Daoy (cell line): Measurements from ENCODE around the gene LSG1. TPM values are rescaled to one million over a fixed set of nuclear protein-coding genes. Genes with fewer than 3 reads are reported as not detected.
A peak's percentile ranks its signal among the peaks of the same experiment; 100 is the strongest.
"Not testable (repeated sequence)": the region's sequence is repeated elsewhere in the genome, so short reads cannot be mapped to it uniquely, and the experiment has no call there.

Experiments used
- DNase-seq: peaks from one replicate; pipeline ENCODE4 v3.0.0-alpha.2; 2015; ENCODE audit warnings: low read depth
- total RNA-seq: library from RNA; depleted of rRNA; stranded (reverse); fragments of >200 nt; shearing (Covaris generic); gene quantifications from 2 replicates; pipeline ENCODE4 v1.2.3, GENCODE V29; 2014

The LSG1 gene
- total RNA-seq, 1 experiment from 2014 or later: 78.6 TPM

DNA sequence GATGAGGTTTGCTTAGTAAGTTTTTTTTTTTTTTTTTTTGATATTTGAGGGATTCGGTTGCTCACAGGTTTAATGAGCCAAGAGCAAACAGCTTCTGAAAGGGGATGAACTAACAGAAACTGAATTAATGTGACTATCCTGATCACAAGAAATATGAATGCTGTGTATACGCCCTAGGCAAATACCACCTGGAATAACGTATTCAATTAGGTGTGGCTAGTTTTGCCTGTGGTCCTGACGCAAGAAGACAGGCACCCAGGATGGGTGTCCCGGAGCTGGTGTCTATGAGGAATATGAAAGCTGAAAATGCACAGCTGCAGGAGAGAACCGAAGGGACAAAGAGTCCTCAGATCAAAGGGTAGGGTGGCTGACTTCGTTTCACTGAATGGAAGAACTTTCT, 14.6 kb downstream of the LSG1 start:
- no peak for DNase-seq

DNA sequence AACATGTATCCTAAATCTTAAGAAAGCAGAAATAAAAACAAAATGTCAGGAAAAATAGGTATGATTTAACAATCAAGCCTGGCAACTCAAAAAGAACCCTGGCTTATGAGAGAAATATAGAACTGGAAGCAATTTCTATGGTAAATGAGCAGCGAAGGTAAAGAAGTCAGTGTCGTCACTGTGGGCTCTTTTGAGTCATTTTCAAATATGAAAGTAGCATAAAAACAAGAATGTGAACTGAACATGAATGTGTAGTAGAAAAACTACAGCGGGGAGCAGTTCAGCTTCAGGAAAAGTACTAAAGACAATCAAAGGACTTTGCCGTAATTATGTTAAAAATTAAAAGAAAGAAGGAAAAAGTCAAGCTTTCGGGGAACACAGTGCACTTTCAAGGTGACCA, 17.5 kb downstream of the LSG1 start:
- no peak for DNase-seq

- no peak for DNase-seq
Observed at GRCh38 chr3:194647747-194648146, 24.2 kb downstream of the LSG1 start.

DNA sequence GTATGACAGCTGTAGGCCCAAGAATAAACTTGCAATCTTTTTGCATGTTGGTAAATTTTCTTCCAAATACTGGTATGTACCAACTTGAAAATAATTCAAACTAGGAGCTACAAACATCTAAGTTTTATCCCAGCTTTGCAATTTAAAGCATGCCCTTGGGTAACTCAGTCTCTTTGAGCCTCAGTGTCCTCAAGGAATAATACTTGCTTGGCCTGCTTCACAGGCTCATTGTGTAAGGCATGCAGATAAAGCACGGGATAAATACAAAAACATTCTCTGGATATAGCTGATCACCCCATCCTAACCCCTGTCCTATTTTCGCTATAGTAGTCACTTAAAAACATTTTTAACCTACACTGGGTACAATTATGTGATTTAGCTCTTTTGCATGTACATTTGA, 29.2 kb downstream of the LSG1 start:
- no peak for DNase-seq

DNA sequence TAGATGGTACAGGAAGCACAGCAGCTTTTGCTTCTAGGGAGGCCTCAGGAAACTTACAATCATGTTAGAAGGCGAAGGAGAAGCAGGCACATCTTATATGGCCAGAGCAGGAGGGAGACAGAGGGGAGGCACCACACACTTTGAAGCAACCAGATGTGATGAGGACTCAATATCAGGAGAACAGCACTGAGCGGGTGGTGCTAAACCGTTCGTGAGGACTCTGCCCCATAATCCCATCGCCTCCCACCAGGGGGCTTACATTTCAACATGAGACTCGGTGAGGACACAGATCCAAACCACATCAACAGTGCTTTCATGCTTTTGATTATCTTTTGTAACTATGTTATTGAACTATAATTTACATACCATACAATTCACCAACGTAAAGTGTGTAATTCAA, 31.2 kb downstream of the LSG1 start:
- DNase-seq: peak; percentile 66

DNA sequence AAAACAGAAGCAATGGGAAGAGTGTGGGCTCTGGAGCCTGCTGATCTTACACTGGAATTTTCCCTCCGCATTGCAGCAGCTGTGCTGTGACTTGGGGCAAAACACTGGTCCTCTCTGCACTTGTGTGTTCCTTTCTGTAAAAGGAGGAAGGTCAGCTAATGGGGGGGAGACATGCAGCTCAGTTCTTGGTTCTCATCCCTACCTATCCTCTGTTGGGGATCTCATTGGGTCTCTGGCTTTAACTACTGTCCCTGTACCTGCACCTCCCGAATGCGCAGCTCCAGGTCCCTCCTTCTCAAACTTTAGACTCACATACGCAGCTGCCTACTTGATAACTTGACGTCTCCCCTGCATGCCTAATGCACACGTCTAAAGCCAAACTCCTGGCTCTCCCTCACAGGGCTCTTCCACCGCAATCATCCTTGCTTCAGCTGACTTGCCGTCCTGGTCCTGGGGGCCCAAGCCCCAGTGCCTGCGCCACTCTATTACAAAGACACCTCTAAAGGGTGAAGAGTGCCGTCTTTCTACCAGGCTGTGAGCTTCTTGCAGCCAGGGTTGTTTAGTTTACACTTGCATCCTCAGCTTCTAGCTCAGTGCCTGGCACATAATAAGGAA, 32.9 kb downstream of the LSG1 start:
- no peak for DNase-seq

- no peak for DNase-seq
Observed at GRCh38 chr3:194637541-194638400, 34.2 kb downstream of the LSG1 start.

GRCh38 chr3:194637066-194637465, 34.9 kb downstream of the LSG1 start:
- peak; percentile 34 for DNase-seq

DNA sequence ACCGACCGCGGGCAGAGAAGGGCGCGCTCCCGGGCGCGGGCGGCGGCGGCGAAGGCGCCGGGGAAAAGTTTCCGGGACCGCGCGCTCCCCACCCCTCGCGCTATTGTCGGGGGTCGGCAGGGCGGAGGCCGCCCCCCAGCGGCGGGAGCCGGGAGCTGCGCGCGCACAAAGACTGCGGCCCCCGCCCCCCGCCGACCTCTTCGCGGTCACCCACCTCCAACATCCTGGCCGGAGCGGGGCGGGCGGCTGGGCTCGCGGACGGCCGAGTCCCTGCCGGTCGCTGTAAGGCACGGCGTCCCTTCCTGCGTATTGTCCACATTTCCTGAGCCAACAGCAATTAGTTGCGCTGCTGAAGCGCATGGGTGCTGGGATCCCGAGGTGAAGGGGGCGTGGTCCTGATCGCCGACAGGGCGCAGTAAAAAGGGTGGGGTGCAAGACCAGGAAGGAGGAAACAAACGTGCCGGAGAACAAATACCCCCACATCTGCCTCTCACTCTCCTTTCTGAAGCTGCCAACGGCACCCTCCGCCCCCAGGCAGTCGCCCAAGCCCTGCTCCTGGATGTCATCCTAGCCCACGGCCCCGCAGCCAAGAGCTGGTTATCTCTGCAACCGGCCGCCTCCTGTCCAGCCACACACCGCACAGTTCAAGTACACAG, 38.5 kb downstream of the LSG1 start, which contains the start of gene TMEM44:
TSS of gene TMEM44 (minus strand) at position 71 of the 656 bp plus-strand sequence. CDS start 204 bp downstream, outside the sequence.
- peak; percentile 88 for DNase-seq

DNA sequence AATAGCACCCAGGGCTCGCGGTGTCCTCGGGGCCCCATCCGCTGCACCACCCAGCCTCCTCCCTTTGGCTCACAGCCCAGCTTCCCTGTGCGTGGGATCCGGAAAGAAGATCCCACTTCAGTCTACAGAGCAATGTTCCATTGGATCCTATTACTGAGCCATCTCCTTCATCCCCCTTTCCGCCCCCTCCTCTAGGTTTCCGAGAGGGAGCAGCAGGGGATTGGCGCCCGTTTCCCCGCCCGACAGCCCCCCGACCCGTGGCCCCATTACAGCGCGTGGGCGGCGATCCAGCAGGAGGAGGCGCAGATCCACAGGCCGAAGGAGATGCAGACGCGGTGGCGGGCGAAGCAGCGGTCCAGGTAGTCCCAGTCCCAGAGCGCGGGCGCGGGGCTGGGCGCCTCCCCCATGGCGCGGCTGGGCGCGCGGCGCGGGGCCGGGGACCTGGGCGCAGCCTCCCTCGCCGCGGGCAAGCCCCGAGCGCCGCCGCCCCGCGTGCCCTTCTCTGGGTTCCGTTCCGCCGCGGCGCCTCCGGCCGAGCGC, 39.1 kb downstream of the LSG1 start:
- peak; percentile 55 for DNase-seq

- no peak for DNase-seq
Observed at GRCh38 chr3:194632226-194632808, 39.7 kb downstream of the LSG1 start.

DNA sequence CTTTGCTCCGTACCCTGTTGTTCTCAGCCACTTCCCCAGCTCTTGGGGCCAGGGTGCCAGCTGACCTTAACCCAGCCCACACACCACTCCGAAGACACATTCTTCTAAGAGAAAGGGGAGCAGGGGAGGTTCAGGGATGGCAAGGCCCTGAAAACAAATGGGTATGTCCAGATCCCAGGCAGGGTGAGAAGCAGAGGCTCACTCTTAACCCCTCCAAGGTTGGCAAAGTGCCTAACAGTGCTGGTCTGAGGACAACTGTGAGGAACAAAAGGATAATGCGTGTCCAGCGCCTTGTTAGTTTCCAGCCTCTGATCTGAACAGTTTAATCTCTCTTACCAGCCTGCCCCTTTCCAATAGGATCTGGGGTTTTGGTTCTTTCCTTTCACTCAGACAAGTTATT, 40.3 kb downstream of the LSG1 start:
- DNase-seq: no peak

DNA sequence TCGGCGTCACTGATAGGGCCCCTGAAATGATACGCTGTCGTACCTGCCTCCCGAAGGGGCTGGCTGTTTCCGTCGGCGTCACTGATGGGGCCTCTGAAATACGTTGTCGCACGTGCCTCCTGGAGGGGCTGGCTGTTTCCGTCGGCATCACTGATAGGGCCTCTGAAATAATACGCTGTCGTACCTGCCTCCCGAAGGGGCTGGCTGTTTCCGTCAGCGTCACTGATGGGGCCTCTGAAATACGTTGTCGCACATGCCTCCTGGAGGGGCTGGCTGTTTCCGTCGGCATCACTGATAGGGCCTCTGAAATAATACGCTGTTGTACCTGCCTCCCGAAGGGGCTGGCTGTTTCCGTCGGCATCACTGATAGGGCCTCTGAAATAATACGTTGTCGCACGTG, 41.3 kb downstream of the LSG1 start:
- DNase-seq: not testable (repeated sequence)

DNA sequence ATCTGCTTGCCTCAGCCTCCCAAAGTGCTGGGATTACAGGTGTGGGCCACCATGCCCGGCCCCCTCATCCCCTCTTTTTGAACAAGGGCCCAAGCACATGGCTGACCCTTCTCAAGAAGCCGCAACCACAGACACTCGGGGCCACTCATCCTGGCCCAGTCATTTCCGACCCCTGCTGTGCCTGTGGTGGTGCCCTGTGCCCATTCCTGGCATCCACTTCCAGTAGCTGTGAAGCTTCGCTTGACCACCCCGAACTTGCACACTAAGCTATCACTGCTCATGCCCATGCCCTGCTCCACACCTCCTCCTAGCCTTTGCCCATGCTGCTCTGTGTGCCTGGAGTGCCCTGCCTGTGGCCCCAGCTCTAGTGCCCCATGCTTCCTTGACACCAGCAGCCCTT, 47.0 kb downstream of the LSG1 start:
- no peak for DNase-seq

DNA sequence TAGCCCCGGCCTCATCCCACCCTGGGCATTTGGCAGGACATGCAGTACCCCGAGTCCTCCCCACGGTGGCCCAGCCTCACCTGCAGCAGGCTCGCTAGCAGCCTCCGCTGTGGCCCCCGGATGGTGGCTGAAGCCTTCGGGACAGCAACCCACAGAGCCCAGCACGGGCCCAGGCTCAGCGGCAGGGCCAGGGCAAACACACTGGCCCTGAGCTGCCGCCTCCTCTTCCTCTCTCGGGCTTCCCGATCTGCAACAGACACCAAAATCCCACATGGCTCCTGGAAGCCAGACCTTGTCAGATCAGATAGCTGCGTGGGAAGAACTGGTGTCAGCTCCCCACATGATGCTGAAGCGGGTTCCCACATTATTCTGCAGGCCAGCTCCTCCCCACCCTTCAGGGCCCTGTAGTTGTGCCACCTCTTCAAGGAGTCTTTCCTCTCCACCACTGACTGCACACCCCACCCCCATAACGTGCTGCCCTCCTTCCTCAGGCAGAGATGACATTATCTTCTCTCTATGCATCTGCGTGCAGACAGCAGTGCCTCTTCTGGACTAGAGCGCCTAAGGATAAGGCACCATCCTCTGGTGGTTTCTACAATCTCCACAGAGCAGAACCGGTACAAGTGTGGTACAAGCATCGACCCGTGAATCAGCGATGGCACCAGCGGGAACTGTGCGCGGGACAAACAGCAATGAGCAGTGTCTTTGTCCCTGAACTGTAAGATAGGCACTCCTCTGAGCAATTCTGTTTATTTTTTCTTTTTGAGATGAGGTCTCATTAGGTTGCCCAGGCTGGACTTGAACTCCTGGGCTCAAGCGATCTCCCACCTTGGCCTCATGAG, 48.3 kb downstream of the LSG1 start:
- no peak for DNase-seq

- DNase-seq: no peak
Observed at GRCh38 chr3:194622621-194623340, 49.2 kb downstream of the LSG1 start.

GRCh38 chr3:194621947-194622346, 50.0 kb downstream of the LSG1 start:
- no peak for DNase-seq

DNA sequence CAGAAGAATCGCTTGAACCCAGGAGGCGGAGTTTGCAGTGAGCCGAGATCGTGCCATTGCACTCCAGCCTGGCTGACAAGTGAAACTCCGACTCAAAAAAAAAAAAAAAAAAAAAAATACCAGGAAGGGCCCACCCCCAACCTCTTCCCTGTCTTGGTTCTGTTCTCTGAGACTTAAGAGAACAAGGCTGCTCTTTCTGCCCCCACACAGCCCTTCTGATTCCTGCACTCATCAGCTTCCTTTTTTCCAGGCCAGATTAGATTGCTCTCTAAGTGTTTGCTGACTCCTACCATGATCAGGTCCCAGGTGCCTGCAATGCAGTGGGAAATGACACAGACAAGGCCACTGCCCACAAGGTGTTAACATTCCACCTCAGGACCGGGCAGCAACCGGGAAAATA, 51.8 kb downstream of the LSG1 start:
- no peak for DNase-seq

DNA sequence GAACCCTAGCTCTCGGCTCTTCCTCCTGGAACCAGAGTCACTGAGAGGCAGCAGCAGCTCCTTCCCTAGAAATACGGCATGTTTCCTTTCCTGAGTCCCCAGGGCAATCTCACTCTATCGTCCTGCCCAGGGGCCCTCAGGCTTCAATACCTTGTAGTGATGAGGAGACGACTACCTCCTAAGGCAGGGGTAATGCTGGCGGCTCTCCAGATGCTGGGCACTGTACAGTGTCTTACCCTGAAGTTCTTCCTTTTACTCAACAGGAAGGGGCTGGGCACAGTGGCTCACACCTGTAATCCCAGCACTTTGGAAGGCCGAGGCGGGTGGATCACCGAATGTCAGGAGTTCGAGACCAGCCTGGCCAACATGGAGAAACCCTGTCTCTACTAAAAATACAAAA, 52.2 kb downstream of the LSG1 start:
- DNase-seq: no peak

DNA sequence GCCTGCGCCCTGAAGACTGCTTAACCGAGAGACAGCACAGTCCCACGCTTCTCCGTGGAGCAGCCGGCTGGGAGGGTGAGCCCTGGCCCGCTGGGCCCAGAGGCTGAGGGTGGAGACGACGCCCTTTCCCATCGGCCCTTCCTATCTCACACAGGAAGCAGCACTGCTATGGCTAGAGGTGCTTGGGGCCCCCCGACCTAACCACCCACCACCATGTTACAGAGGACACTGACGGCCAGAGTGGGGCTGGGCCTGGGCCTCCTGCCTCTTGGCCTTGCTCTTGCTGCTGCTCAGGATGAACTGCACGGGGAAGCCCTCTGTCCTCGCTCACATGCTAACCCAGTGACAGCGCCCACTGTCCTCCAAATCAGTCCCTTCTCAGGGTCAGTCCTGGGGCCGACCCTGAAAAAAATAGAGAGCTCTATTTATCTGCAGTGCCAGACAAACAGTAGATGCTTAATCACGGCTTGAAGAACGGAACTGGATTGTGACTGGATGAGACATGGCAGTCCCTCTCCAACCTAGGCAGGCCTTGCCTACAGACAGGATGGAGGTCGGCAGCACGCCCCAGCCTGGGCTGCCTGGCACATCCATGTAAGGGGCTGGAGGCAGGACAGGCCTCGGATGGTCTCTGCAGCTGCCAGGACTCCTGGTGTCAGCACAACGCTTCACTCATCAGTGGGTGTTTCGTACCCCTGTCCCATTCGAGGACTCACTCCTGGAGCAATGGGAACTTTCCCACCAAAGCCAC, 53.0 kb downstream of the LSG1 start:
- DNase-seq: no peak
